ENCODE data around the gene CDK4.
"Not testable (repeated sequence)": the region's sequence is repeated elsewhere in the genome, so short reads cannot be mapped to it uniquely, and the experiment has no call there.

Gene CDK4

DNA sequence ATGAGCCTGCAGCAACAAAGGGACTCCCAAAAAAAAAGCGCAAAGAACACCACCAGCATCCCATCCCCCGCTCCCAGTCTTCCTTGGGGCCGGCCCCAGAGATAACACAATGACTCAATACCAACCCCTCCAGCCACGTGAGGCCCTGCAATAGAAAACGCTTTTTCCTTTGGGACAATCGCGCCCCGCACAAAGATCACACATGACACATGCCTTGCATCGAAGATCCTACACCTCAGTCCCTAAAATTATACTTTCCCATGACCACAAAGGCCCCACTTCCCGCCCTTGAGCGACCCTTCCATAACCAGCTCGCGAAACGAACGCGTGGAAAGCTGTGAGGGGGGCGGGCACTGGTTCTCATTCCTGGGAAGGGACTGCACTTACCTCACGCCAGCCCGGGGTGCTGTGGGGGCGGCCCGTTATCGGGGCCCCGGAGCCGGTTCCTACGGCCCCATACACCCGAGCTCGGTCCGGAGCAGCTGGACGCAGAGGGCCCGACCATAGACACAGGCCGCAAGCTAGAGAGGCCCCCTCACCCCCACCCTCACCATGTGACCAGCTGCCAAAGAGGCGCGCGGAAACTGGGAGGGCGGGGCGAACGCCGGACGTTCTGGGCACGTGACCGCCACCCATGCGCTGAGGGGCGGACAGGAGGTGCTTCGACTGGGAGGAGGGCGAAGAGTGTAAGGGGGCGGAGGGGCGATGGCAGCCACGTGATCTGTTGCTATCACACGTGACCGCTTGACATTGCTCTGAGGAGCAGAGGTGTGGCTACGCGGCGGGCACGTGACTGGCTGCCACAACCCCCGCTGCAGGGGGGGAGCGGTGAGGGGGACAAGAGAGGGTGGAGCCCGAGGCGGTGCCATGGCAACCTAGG lies at the start of gene CDK4:
Gene CDK4 (minus strand): TSS at position 523 of the 880 bp plus-strand sequence. CDS start 593 bp downstream, outside the sequence.
- DNase-seq (ENCODE audit: low read depth) = peak; percentile 100

DNA sequence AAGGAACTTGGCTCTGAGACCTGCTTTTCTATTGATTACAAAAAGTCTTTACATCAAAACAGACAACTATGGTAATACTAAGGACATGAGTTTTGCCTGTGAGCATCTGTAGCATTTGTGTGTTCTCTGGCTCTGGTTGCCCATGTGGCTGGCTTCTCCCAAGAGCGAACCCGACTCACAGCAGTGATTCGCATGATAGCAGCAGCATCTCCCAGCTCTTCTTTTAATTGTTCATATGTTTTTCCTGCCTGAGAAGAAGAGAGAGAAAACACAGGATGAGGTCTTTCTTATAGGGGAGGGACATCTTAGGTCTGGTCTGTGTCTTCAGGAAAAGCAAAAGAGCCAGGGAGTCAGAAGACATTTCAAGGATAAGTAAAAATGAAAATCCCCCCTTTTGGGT lies 48.9 kb upstream of the CDK4 start:
- DNase-seq (ENCODE audit: low read depth) = no peak

DNA sequence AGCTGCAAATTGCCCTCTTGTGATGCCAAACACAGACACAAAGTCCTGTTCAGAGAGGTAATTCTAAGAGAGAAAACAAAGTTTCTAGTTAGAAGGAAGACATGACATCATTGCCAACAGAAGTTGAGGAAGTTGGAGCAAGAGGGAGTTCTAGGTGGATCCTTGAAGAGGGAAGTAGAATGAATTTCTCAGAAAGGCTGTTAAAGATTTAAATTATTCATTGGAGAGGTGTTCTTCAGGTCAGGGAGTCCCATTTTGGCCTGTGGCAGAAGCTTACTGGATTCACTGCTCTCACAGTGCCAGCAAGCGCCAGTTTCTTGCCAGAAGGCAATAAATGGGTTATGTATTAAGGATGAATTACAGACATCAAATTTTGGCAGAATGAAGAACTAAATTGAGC lies 45.8 kb upstream of the CDK4 start:
- DNase-seq (ENCODE audit: low read depth) = no peak

DNA sequence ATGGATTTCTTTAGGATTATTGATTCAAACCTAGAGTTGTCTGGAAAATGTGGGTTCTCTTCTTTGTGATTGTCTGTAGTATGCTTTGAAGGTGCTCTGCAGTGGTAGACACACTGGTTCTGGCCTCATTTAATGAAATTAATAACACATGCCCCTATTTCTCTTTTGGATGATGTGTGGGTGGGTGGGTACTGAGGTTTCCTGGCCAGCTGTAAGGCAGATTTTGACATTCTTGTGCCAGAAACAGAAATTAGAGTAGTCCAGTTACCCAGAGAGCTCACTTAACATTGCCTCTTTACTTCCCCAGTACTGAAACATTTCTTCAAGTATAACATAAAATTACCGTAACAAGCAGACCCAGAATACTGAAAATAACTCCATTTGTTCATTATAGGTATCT lies 44.9 kb upstream of the CDK4 start:
- DNase-seq (ENCODE audit: low read depth) = no peak

DNA sequence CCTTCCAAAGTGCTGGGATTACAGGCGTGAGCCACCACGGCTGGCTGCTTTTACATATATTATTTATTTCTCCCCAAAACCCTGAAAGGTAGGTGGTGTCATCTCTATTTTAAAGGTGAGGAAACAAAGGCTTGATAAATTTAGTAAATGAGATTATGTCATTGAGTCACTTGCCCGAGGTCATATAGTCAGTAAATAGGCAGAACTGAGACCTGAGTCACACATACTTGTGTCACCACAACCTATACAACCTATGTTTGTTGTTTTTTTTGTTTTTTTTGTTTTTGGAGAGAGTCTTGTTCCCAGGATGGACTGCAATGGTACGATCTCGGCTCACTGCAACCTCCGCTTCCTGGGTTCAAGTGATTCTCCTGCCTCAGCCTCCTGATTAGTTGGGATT lies 43.2 kb upstream of the CDK4 start:
- DNase-seq (ENCODE audit: low read depth) = peak; percentile 36

DNA sequence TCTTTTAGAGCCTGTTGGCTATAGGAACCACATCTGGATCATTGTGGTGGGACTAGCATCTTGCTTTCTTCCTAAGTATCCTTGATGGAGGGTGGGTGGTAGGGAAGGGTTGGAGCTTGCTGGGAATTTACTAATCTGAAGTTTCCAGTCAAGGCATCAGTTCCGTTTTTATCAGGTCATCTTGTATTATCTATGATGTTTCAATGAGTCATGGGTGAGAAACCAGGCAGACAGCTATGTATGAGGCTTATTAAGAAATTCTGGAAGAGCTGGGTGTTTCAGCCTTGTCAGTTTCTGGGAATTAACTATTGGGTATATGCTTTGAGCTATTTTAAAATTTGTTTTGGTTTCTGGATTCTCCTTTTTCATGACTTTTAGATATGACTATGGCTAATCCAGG lies 41.8 kb upstream of the CDK4 start:
- peak; percentile 93 for DNase-seq (ENCODE audit: low read depth)

DNA sequence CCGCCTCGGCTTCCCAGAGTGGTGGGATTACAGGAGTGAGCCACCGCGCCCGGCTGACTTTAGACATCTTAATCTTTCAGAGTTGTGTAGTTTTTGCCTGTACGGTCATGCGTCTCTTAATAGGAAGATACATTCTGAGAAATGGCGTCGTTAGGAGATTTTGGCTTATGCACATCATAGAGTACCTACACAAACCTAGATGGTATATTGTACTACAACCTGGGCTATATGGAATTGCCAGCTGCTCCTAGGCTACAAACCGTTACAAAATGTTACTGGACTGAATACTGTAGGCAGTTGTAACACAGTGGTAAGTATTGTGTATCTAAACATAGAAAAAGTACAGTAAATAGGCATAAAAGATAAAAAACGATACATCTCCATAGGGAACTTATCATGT lies 31.8 kb upstream of the CDK4 start:
- no peak for DNase-seq (ENCODE audit: low read depth)

DNA sequence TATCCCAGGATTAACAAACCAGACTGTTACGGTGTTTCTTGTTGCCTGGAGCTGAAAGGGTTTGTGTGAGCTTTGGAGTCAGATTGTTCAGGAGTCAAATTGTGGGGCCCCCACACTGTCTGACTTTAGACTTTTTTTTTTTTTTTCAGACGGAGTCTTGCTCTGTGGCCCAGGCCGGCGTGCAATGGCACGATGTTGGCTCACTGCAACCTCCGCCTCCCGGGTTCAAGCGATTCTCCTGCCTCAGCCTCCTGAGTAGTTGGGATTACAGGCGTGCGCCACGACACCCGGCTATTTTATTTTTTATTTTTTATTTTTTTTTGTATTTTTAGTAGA lies 31.3 kb upstream of the CDK4 start:
- no peak for DNase-seq (ENCODE audit: low read depth)

DNA sequence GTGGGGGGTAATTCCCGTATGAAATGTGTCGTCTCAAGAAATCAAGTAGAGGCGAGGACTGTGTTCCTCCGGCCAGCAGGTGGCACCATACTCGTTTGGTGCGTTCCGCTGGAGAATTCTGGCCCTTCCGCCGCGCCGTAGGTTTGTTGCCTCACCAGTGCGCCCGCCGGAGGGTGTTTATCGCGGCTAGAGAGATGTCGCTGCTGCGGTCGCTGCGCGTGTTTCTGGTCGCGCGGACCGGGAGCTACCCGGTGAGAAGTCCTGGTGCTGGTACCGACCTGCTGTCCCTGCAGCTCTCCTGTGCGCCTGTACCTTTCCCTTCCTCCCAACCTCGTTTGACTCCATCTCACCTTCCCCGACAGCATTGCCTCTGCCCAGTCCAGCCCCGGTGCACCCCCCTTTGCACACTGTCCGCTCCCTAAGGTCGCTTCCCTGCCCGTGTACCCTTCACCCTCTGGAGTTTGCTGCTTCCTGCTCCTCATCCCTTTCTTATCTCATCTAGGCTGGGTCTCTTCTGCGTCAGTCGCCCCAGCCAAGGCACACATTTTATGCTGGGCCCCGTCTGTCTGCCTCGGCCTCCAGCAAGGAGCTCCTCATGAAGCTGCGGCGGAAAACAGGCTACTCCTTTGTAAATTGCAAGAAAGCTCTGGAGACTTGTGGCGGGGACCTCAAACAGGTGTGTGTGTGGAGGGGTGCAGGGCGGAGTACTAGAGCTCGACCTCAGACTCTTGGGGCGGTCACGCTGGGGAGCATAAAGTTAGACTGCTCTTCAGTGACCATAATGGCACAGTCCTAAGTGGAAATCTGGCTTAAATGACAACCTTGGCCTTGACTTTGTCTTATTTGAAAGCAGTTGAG lies 30.7 kb upstream of the CDK4 start, which contains the start of gene TSFM:
Gene TSFM (plus strand): TSS at position 180 of the 858 bp plus-strand sequence. CDS start 15 bp downstream, at position 195.
- peak; percentile 94 for DNase-seq (ENCODE audit: low read depth)

DNA sequence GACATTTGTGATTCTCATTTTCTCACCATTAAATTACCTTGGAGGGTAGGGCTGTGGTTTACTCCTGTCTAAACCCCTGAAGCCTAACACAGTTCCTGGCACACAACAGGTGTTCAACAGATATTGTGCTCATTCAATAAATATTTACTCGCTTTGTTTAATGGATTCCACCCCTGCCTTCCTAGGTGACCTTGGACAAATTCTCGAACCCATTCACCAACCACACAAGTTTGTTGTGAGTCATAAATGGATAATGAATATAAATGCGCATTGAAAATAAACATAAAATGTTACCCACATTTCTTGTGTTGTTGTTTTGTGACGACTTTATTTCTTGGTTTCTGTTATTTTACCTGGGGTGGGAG lies 30.1 kb upstream of the CDK4 start:
- no peak for DNase-seq (ENCODE audit: low read depth)

DNA sequence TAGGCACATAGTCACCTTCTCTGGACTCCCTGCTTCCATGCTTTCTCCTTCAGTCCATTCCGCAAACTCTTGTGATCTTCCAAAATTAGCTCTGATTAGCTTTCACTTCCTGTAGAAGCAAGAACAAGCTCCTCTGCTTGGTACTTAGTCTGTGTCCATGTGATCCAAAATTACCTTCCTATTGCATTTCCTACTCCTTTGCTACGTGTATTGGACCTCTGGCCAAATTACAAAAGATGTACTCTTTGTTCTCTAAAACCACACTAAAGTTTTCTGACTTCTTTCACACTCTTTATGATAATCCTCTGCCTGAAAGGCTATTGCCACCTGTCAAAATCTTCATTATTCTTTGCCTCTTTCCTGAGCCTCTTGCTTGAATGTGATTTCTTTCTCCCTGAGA lies 29.7 kb upstream of the CDK4 start:
- DNase-seq (ENCODE audit: low read depth) = no peak

DNA sequence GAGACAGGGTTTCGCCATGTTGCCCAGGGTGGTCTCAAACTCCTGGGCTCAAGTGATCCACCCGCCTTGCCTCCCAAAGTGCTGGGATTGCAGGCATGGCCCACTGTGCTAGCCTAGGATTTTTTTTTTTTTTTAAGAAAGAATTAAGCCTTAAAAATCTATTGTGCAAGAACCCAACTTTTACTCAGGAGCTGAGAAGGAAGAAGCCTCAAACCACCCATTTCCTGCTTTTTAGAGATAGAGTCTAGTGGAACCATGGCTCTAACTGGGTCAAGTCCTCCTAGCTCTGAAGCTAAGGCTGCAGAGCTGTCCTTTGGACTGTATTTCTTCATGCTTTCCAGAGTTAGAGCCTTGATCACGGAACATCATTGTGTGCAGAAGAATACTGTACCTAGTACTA lies 29.1 kb upstream of the CDK4 start:
- DNase-seq (ENCODE audit: low read depth) = no peak

DNA sequence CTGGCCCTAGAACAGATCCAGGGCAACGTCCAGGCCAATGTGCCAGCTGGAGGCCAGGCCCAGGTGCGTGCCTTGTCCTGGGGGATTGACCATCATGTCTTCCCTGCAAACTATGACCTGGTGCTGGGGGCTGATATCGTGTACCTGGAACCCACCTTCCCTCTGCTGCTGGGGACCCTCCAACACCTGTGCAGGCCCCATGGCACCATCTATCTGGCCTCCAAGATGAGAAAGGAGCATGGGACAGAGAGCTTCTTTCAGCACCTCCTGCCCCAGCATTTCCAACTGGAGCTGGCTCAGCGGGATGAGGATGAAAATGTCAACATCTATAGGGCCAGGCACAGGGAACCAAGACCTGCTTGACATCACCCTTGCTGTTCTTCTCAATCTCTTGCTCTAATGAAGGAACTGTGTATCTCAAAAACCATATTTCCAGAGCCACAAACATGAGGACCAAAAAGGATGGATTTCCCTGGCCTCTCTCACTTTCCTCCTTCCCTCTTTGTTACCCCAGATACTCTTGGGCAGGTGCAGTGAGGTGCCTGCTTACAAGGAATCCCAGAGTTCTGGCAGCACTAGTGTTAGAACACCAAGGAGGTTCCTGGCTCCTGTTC lies 28.3 kb upstream of the CDK4 start:
- DNase-seq (ENCODE audit: low read depth) = no peak

DNA sequence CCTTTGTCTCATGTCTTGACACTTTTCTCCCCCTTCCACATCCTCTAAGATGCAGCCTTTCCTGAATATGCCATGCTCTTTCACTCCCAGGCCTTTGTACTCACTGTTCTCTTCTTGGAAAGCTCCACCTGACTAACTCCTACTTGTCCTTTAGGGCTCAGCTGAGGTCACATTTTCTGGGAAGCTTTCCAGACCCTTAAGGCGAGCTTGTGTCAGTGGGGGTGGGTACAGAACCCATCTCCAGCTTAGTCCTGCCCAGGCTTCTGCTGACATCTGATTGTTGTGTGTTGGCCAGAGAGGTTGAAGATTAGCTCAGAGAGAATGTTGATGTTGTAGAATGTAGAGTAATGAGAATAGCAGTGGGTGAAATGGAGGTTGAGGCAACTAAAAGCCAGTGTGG lies 27.6 kb upstream of the CDK4 start:
- no peak for DNase-seq (ENCODE audit: low read depth)

DNA sequence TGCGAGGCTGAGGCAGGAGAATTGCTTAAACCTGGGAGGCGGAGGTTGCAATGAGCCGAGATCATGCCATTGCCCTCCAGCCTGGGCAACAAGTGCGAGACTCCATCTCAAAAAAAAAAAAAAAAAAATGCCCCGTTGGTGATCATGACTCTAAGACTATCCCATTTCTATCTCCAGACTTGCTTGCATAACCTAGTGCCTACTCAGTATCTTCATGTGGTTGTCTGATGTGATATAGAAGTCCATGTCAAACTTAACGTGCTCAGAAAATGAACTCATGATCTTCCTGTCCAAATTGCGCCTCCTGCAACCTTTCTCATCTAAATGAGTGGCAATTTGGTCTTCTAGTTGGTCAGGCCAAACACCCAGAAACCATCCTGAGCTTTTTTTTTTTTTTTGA lies 25.8 kb upstream of the CDK4 start:
- DNase-seq (ENCODE audit: low read depth) = no peak

DNA sequence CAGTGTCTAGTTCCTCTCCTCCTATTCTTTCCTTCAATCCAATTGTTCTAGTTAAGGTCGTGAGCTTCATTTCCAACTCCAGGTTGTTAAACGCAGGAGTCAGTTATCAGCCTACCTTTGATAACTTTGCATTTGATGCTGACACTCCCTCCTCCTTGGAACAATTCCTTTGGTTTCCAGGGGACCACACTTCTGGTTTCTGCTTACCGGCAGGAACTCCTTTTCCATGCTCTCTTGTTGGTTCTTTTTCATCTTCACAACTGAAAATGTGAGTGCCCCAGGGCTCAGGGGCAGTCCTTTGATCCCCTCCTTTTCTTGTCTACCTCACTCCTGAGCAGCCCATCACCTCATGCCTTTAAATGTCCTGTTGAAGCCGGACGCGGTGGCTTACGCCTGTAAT lies 25.3 kb upstream of the CDK4 start:
- DNase-seq (ENCODE audit: low read depth) = no peak

DNA sequence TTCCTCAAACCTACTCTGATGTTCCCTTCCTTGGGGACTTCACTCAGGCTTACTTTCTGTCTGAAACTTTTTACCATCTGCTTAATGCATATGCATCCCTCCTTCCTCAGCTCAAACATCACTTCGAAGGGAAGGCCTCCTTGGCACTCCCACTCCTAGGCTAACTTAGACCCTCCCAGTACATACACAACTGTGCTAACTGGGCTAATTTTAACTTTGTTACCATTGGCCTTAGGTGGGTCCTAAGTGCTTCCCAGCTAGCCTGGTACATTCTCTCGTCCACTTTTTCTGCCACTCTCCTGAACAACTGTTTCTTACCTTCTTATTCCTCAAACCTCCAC lies 24.1 kb upstream of the CDK4 start:
- no peak for DNase-seq (ENCODE audit: low read depth)

DNA sequence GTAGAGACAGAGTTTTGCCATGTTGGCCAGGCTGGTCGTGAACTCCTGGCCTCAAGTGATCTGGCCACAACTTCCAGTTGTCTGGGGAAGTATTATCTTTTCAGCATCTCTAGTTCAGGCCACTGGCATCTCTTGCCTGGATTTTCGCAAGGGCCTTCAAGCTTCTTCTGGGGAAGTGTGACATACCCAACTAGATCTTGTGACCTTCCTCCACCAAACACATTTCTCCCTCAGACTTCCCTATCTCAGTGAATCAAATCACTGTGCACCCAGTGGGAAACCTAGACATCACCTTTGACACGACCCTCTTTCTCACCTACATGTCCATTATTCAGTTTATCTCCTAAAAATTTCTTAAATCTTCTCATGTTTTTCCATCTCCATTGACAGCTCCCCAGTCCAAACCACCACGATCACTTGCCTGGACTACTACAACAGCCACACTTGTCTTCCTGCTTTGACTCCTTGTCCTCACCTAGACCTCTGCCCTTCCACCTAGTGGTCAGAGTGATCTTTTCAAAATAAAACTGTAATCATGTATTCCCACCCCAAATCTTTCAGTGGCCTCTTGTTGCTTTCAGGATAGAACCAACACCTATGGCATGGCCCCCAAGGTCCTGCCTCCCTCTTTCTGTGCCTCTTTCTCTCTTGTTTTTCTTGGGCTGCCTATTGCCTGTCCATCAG lies 23.6 kb upstream of the CDK4 start:
- DNase-seq (ENCODE audit: low read depth) = no peak

DNA sequence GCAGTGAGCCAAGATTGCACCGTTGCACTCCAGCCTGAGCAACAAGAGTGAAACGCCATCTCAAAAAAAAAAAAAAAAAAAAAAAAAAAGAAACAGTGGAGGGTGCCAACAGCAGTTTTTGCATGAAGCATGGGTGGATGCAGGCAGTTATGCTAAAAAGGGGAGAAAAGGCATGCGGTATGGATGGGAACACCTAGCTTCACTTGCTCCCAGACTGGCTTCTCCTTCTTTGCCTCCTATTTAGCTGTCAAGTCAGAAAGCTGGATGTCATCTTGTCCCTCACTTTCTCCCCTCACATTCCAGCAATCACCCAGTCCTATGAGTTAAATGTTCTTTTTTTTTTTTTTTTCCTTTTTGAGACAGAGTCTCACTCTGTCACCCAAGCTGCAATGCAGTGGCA lies 22.9 kb upstream of the CDK4 start:
- DNase-seq (ENCODE audit: low read depth) = no peak

DNA sequence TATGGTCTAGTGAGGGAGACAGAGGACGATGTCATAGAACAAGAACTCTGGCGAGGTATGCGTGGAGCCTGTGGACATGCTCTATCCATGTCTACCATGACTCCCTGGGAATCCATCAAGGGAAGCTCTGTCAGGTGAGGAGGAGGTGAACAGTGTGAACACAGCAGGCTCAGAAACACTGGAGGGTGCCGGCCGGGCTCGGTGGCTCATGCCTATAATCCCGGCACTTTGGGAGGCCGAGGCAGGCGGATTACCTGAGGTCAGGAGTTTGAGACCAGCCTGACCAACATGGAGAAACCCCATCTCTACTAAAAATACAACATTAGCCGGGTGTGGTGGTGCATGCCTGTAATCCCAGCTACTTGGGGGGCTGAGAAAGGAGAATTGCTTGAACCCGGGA lies 22.5 kb upstream of the CDK4 start:
- DNase-seq (ENCODE audit: low read depth) = not testable (repeated sequence)

DNA sequence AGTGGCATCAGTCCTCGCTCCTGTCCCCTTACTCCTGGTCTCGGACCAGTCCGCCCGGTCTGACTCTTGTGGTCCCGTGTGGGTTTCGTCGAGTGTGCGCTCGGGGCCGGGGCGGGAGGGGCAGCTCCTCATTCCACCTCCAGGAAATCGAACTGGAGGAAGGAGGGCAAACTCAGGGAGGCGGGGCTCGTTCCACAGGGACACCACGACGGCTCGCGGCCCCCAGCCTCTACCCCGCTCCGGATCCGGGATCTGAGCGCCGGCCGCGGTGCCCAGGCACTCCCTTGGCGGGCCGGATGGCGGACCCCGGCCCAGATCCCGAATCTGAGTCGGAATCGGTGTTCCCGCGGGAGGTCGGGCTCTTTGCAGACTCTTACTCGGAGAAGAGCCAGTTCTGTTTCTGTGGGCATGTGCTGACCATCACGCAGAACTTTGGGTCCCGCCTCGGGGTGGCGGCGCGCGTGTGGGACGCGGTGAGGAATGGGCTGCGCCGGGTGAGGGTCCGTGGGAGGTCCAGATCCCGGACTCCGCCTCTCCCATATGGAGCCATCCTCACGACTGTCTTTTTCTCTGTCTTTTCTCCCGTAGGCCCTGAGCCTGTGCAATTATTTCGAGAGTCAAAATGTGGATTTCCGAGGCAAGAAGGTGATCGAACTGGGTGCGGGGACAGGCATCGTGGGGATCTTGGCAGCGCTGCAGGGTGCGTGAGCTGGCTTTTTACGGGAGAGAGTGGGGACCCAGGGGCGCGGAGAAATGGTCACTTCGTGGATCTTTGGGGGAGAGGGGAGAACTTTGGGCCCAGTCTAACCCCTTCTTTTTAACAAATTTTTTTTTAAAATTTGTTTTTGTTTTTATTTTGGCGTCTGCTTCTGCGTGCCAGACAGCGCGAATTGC lies 20.6 kb upstream of the CDK4 start, which contains the start of gene EEF1AKMT3:
Gene EEF1AKMT3 (plus strand): TSS at position 186 of the 894 bp plus-strand sequence. CDS start 111 bp downstream, at position 297.
- peak; percentile 40 for DNase-seq (ENCODE audit: low read depth)
